Ovary (tissue), 9 donors: Measurements from ENCODE around the gene ST3GAL3. TPM values are rescaled to one million over a fixed set of nuclear protein-coding genes. Genes with fewer than 3 reads are reported as not detected.

Source experiments
- DNase-seq, 5 donors: peaks; one replicate each; pipeline ENCODE4 v3.0.0-alpha.2; 2019 to 2020
- H3K27ac ChIP-seq, 2 donors: fragments of 200-600 bp; one replicate each; pipeline versions ENCODE4 v1.5.1 to v1.8.0; 2019 to 2022
- H3K27me3 ChIP-seq: fragments of 200-600 bp; one replicate; pipeline ENCODE4 v1.8.0; 2022
- H3K36me3 ChIP-seq: fragments of 200-600 bp; sonication (generic); one replicate; pipeline ENCODE4 v1.5.1; 2019
- H3K4me1 ChIP-seq: one replicate; pipeline ENCODE4 v1.8.1; 2013; ENCODE audit warnings: mild to moderate bottlenecking, moderate library complexity; ENCODE audit not compliant: insufficient read depth
- H3K4me3 ChIP-seq: fragments of 200-600 bp; sonication (generic); one replicate; pipeline ENCODE4 v1.5.1; 2017
- H3K9me3 ChIP-seq, 2 donors: fragments of 200-600 bp in 1 of 2; sonication (generic) in 1 of 2; one replicate each; pipeline versions ENCODE4 v1.5.1 to v1.8.1; 2013 to 2019; ENCODE audit warnings: mild to moderate bottlenecking in 1 of 2, moderate library complexity in 1 of 2
- CTCF ChIP-seq, 3 donors: fragments of 450-650 bp in 2 of 3; fragments of 200-600 bp in 1 of 3; IDR thresholded peaks; one replicate each; pipeline versions ENCODE4 v1.5.1 to v1.8.0; 2016 to 2022; ENCODE audit warnings: antibody characterized with exemption in 3 of 3, mild to moderate bottlenecking in 1 of 3
- EP300 ChIP-seq: sonication (generic); formaldehyde crosslinking; IDR thresholded peaks from one replicate; pipeline ENCODE4 v1.6.1; 2017; ENCODE audit warnings: antibody characterized with exemption
- POLR2A ChIP-seq: fragments of 450-650 bp; IDR thresholded peaks from one replicate; pipeline ENCODE4 v1.6.1; 2017; ENCODE audit warnings: antibody characterized with exemption, mild to moderate bottlenecking, moderate library complexity
- WGBS, 3 donors: extraction: QIAGEN DNeasy Blood & Tissue Kit in 1 of 3; methylation state at CpG; one replicate each; pipeline versions ENCODE4 v1.1.5 to v1.1.7; 2013 to 2017; 5-methylcytosine and 5-hydroxymethylcytosine counted together
- intact Hi-C, 4 donors: fragments of 100-400 bp; cut with DNase I; formaldehyde crosslinking; loops; one replicate each; pipeline versions ENCODE4 v1.11.0 to v1.15.1; 2022 to 2023
- polyA plus RNA-seq, 2 donors: library from polyadenylated mRNA; stranded (reverse); fragments of 200-250 nt in 1 of 2; fragments of 350-450 nt in 1 of 2; fragmentation: Illumina TruSeq in 1 of 2; extraction: RNeasy Lipid Tissue Mini Kit (QIAGEN cat#74804) in 1 of 2; gene quantifications; one replicate each; pipeline ENCODE4 v1.2.3, GENCODE V29; 2013 to 2014
- total RNA-seq, 7 donors: library from RNA; depleted of rRNA in 2 of 7; stranded (reverse); fragments of >200 nt in 2 of 7; fragmentation: NEBNext Ultra II Directional in 3 of 7; extraction: Animal tissue kit (Norgen Biotek cat#: 25700) in 3 of 7; gene quantifications; one replicate each; pipeline versions ENCODE4 v1.1.0 to v1.2.4, GENCODE V29; 2016 to 2023
- donor health status: DM: no; HTN: no; CAD: no; lungs with moderate emphysema.
- donor health status: DM: no; HTN: no; CAD: no.
- donor health status: Bipolar disorder and iron deficiency.
- donor health status: DM: yes; HTN: yes; CAD: no.
- donor health status: DM: no; HTN: no; CAD: no.
- donor health status: DM: yes; HTN: yes; CAD: no.

The ST3GAL3 gene
- total and polyA plus RNA-seq, 9 donors: 11.4 to 43.3 (median 27.1) TPM

GRCh38 chr1:43898981-43899380 is 191.6 kb downstream of the ST3GAL3 start:
- 94 to 97% (median 96%) methylated on average over 12 of the region's 12 CpGs for WGBS, 3 donors
- no peak overlapping the region for H3K4me3 ChIP-seq
- TF ChIP-seq EP300 (no peak), CTCF (IDR thresholded peaks at IDR 0.05) (no peak), POLR2A (no peak)
- DNase-seq: no peak
- intact Hi-C loops: no loop called here
- H3K27me3 ChIP-seq: no peaks in the 10 kb centered on the region
- H3K4me1 ChIP-seq: no peaks in the 10 kb centered on the region
- H3K27ac ChIP-seq: no peak overlapping the region
- no peaks in the 10 kb centered on the region for H3K36me3 ChIP-seq
- no peaks in the 10 kb centered on the region for H3K9me3 ChIP-seq

- no peak overlapping the region for H3K4me3 ChIP-seq
- 82 to 96% (median 86%) methylated on average over 3 of the region's 3 CpGs for WGBS, 3 donors
- no peaks in the 10 kb centered on the region for H3K9me3 ChIP-seq
- H3K4me1 ChIP-seq: no peaks in the 10 kb centered on the region
- H3K27me3 ChIP-seq: no peaks in the 10 kb centered on the region
- DNase-seq: no peak
- TF ChIP-seq POLR2A (no peak), EP300 (no peak), CTCF (IDR thresholded peaks at IDR 0.05) (no peak)
- no peak overlapping the region for H3K27ac ChIP-seq
- intact Hi-C loops: no loop called here
- no peaks in the 10 kb centered on the region for H3K36me3 ChIP-seq
Measured at GRCh38 chr1:43900386-43900785, 193.1 kb downstream of the ST3GAL3 start.

DNA sequence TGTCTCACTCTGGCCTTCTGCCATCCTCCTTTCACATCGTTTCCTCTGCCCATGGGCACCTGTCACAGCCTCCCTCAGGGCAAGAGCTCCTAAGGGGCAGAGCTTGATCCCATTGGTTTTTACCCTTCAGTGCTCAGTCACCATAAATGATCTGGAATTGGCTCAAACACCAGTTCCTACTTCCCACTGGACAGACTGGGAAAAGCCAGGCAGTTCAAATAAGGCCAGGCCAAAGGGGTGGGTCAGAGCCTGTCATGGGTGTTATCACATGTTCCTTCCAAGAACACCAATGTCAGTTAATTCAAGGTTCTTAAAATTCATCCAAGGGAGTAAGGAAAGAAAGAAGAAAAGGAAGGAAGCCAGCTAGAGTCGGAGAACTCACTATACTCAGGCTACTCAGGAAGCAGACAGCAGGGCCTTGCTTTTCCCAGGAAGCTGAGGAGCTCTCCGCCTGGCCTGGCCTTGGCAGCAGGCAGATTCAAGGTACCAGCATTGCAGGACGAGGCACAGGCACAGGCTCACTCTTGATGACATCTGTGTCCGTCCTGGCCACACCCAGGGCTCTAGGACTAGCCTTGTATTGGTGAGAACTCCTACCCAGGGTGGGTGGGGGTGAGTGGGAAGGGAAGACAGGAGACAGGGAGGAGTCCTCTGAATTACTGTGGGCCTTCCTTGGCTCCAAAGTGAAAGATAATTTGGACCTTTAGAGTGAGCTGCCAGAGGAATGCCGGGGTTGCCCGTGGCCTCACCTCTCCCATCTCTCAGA is 194.0 kb downstream of the ST3GAL3 start:
- WGBS, 3 donors: 86 to 91% (median 91%) methylated on average over 7 of the region's 7 CpGs
- TF ChIP-seq CTCF (IDR thresholded peaks at IDR 0.05) (no peak), EP300 (no peak), POLR2A (no peak)
- Histone ChIP-seq H3K27me3 (no peaks in the 10 kb centered on the region), H3K36me3 (no peaks in the 10 kb centered on the region), H3K4me3 (no peak overlapping the region), H3K4me1 (no peaks in the 10 kb centered on the region), H3K27ac (no peak overlapping the region), H3K9me3 (no peaks in the 10 kb centered on the region)
- no peak for DNase-seq
- intact Hi-C loops: no loop called here

GRCh38 chr1:43902058-43902831 is 194.9 kb downstream of the ST3GAL3 start:
- Histone ChIP-seq H3K27me3 (no peaks in the 10 kb centered on the region), H3K36me3 (no peaks in the 10 kb centered on the region), H3K27ac (no peak overlapping the region), H3K4me3 (no peak overlapping the region), H3K9me3 (no peaks in the 10 kb centered on the region), H3K4me1 (no peaks in the 10 kb centered on the region)
- TF ChIP-seq CTCF (IDR thresholded peaks at IDR 0.05) (no peak), POLR2A (no peak), EP300 (no peak)
- intact Hi-C loops: no loop called here
- no peak for DNase-seq
- 92 to 96% (median 96%) methylated on average over 4 of the region's 4 CpGs for WGBS, 3 donors
